Caki2 (cell line): ENCODE results near the gene NTM. TPM values are rescaled to one million over a fixed set of nuclear protein-coding genes. Genes with fewer than 3 reads are reported as not detected.
"Not testable (repeated sequence)": the region's sequence is repeated elsewhere in the genome, so short reads cannot be mapped to it uniquely, and the experiment has no call there.

Experiments
- DNase-seq: peaks from one replicate; pipeline ENCODE4 v3.0.0-alpha.2; 2015; ENCODE audit warnings: low read depth
- in situ Hi-C: cut with HindIII; loops from 2 replicates; pipeline ENCODE4 v1.10.0; 2016; ENCODE audit warnings: low sequenced_read_pairs, low pct_unique_long_range_greater_than_20kb, mixed read lengths
- total RNA-seq: library from RNA; depleted of rRNA; stranded (reverse); fragments of >200 nt; shearing (Covaris generic); gene quantifications from 2 replicates; pipeline ENCODE4 v1.2.3, GENCODE V29; 2014; ENCODE audit warnings: low replicate concordance

The NTM gene
- total RNA-seq, 1 experiment from 2014 or later = not detected

DNA sequence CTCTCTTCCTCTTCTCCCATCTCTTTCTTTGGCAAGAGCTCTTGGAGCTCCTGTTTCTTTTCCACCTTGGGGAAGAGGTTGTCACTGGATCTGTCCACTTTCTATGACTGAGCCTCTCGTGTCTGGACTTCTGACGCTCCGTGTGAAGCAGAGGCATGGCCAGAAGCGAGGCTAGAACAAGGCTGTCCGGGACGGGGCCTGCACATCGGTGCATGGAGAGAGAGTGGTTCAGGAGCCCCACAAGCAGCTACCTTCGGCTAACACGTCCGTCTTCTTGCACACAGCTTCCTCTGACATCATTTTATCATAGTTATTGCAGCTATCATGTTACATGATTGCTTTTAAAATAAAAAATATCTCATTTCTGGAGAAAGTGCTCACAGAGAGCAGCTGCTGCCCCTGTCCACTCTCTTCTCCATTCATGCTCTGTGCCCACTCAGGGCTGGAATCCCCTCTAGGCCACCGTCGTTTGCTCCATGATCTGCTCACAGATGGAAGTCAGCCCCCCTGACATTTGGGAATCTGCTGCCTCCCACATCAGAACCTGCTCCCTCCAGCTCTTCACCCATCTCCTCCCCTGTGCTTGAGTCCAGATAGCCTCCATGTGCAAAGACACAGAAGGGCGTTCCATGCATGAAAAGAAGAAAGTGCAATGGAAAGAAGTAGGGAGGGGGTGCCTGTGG, 308.4 kb downstream of the NTM start:
- in situ Hi-C loops = no loop called here
- DNase-seq = no peak

DNA sequence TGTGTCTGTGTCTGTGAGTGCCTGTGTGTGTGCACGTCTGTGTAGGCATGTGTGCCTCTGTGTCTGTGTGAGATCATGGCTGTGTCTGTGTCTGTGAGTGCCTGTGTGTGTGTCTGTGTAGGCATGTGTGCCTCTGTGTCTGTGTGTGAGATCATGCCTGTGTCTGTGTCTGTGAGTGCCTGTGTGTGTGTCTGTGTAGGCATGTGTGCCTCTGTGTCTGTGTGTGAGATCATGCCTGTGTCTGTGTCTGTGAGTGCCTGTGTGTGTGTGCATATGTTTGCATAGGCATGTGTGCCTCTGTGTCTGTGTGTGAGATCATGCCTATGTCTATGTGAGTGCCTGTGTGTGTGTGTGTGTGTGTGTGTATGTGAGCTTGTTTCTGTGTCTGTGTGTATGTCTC, 310.0 kb downstream of the NTM start:
- DNase-seq, in situ Hi-C loops: not testable (repeated sequence)

DNA sequence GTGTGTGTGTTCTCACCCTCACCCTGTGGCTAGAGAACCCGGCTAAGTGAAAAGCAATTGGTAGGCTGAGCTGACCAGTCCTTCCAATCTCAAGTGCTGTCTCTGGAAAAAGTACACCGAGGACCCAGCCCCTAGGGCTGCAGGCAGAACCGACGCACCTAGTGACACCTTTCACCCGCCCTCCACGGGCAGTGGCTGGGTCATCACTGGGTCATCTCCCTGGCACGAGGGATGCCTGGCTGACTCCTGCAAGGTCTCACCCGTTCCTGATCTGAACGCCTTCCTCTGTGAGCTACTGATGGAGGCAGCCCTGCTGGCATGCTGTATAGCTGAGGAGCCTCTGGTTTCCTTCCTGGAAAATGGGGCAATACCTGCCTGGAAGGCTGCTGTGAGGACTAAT, 311.5 kb downstream of the NTM start:
- no peak for DNase-seq
- in situ Hi-C loops = no loop called here

DNA sequence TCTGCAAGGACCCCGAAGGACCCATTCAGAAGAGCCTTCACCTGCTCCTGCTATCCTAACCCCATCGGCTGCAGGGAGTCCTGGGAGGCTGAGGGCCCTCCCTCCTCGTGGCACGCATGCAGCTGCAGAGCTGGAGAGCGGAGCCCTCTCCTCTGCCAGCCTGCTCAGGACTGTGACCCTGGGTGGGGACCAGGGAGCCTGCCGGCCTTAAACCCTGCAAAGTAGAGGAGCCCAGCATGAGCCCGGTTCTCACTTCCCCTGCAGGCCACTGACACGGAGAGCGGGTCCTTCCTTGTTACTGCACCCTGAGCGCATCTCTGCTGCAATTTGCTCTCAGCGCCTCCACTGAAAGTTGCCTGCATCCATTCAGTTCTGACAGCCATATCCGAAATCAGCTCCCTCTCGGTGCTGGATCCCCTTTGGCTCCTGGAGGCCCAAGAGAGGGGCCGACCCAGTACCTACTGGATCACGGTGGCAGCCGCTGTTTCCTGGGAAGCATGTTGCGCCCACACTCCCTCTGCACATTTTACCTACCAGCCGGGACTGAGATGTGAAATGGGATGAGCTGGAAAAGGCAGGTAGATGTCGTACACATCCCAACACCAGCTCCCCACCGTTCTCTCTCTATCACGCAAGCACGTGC, 312.1 kb downstream of the NTM start:
- in situ Hi-C loops = no loop called here

DNA sequence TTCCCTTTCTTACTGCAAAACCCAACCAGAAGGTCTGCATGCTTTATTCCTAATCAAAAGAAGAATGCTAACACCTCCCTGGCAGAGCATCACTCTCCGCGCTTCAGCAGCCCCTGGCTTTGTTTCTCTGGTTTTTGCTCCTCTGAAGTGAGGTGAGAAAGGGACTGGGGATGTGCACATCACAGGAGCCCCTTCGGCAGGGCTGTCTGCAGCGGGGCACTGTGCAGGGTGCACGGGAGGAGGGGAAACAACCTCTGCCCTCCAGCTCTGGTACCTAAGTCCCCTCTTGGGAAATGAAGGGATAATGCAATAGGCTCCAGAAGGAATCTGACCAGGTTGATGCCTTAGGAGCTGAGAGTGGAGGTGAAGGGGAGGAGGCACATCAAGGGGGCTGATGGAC, 312.7 kb downstream of the NTM start:
- in situ Hi-C loops = no loop called here
- no peak for DNase-seq

More for the DNA sequence above, 312.1 kb downstream of the NTM start:
- DNase-seq = no peak

DNA sequence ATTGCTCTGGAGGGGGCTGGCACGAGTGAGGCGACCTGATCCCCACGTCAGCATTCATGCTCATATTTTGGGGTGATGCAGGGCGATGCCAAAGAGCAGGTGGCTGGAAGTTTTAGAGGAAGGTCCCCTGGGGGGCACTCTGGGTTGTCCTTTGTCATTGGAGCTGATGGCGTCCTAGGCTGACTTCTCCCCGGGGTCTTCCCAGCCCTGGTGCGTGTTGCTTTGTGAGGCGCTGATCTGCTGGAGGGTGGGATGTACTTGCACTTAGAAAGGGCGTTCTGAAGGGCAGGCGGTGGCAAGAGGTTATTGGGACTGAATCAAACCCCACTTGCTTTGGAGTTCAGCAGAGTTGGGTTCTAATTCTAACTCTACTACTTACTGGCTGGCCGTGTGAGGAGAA, 313.3 kb downstream of the NTM start:
- no peak for DNase-seq
- in situ Hi-C loops = no loop called here

DNA sequence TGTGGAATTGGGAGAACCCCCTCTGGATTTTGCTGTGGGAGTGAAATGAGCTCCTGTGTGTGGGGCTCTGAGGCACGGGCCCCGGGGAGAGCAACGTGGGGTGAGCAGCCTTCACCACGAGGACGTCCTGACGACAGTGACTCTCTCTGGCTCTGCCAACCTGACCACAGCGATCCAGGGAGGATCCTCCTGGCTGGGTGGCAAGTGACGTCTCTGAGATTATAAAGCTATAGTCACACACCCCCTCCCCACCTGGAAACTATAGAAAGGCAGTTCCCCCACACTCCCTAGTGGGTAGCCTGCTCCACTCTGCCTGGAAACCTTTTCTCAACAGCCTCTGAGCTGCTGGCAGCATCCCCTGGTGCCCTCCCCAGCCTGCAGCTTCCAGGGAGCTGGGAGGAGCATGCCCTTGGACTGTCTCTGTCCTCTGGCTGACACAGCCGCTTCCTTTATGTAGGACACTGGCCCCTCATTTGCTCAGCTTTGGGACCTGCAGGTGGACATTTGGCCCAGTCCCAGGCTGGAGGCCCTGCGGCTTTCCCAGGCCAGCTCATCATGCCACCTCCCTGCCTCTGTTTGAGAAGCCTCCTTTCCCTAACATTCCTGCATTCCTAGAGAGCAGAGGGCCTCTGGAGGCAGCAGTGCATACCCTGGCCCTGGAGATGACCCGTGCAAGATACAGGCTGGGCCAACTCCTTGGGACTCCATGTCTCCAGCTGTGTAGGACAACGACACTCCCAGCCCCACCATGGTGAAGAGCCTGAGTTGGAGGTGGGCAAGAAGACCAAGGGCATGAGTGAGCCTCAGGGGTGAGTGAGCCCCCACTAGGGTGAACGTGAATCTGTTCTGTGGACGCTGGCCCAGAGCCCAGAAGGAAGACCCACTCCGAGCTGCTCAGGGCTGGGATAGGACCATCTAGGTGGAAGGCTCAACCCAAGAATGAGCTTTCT, 314.0 kb downstream of the NTM start:
- in situ Hi-C loops = no loop called here

DNA sequence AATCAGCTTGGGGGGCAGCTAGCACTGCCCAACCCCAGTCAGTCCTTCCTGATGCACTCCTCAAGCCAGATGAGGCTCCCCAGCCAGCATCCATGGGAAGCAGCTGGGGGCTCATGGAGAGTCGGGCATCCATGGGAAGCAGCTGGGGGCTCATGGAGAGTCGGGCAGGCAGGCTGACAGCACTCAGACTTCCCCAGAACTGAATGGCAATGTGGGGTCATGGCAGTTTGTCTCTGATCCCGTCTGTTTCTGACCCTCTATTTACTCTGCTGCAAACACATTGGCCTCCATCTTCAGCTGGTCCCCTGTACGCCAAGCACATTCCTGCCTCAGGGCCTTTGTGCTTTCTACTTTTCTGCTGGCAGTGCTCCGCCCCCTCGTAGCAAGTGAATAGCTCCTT, 314.8 kb downstream of the NTM start:
- in situ Hi-C loops = no loop called here

More for the DNA sequence above, 314.0 kb downstream of the NTM start:
- DNase-seq = no peak

DNA sequence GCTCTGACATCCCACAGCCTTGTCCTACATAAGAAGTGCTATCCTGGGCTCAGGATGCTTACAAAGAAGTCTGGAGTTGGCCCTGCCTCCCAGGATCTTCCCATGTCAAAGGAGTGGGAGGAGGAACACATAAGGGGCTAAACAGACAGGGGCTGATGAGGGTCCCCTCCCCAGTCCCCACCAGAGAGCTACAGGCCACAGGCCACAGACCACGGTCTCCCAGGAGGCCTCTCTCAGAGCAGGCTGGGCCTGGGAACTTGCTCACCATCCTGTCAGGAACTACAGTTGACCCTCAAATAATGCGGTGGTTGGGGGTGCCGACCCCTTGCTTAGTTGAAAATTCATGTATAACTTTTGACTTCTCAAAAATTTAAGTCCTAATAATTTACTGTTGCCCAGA, 315.5 kb downstream of the NTM start:
- no peak for DNase-seq
- in situ Hi-C loops = no loop called here

More for the DNA sequence above, 314.8 kb downstream of the NTM start:
- no peak for DNase-seq

DNA sequence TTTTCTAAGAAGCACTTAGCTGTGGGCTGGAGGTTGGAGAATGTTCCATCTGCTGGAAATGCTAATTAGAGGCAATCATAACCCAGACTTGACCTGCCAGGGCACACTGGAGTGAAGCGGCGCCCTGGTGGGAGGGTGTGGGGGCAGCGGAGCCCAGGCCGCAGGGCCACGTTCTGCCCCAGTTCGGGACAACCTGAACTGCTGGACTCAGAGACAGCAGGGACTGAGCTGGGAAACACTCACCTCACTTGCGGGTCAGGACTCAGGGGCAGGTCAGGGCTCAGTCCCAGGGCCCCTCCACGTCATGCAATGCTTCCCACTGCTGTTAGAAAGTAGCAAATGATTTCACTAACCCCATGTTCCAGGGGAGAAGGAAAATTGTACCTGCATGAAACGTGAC, 316.4 kb downstream of the NTM start:
- in situ Hi-C loops = no loop called here

DNA sequence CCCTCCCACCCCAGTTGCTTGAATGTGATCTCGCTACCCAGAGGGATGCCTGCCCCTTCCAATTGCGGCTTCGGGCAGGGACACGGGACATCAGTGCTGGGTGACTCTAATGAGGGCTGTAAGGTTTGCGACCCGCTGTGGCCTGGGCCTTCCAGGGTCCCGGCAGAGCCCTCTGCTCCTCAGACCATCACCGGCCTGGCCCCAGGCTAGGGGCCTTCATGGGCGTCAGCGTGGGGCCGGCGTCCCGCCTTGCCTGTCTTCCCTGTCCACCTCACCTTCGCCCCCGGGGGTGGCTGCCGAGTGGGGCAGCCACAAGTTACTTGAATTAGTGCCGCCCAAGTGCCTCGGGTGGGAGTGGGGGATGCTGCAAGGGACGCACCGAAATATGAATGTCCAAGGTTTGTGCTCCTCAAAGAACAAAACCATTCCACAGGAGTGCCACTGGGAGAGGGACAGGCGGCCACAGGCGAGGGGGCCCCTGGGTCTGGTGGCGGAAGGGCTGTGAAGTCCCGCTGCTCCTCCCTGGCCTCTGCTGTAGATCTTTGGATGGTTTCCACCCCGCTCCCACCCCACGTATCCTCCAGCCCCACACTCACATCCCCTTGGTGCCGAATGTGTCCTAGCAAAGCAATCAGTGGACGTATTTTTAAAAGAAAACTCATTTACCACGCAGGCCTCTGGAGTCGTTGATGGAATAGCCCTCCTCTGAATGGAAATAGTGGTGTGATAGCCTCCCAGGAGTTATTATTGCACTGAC, 317.1 kb downstream of the NTM start:
- in situ Hi-C loops = no loop called here
- no peak for DNase-seq

More for the DNA sequence above, 316.4 kb downstream of the NTM start:
- no peak for DNase-seq

DNA sequence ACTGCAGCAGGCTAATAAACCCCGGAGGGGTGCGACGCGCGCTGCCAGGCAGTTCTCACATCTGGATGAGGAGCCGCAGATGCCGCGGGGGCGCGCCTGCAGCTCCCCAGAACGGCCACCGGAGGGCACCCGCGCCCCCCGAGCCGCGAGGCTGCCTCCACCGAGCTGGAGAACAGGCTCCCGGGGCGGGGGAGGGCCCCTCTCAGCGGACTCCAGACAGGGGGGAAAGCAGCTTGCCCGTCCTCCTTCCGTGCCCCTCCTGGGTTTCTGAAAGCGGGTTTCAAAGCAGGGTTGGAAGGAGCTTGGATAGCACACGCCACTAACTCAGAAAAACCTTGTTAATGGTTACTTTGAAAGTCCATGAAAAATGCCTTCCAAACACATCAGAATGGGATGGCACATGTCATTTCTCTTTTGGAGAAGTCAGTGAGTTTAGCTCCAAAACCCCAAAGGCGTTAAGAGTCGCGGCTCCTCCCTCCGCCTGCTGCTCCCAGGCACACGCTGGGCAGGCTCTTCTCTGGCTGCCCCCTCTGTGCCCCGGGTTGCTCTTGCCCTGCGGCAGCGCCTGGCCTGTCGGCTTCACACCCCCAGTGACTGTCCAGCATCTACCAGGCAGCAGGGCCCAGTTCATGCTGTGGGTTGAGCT, 317.8 kb downstream of the NTM start:
- in situ Hi-C loops = no loop called here
- DNase-seq = no peak

DNA sequence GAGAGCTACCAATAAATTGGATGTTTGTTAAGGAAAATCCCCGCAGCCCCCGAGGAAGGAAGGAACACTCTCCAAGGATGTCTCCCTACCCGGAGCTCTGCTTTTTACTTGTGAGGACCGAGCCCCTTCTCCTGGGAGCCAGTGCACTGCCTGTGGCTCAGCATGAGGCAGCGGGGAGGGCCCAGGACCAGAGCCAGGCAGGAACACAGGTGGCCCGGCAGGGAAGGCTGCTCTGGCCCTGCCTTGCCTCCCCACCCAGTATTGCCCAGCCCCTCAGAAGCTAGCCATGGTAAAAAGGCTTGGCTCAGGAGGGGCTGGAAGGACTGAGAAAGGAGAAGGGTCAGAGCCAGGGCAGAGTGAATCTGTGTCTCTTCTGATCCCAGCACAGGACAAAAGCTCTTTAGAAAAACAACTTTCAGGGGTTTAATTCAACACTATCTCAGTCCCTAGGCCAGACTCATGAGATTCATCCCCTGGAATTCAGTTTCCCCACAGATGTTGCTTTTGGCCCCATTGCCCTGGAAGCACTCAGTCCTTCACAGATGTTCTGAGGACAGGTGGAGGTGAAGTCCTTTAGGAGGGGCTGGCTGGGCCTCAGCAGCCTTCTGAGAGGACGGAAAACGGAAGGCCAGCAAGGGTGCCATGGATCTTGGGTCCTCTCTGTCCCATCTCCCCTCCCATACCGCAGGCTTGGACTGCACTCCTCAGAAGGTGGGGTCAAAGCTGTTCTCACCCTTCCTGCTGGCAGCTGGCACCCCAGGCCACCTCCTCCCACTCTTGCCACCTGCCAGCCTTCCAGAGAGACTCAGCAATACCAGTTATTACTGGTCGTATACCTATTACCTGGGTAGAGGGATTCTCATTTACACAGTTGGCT, 318.9 kb downstream of the NTM start:
- DNase-seq = no peak
- in situ Hi-C loops = no loop called here

DNA sequence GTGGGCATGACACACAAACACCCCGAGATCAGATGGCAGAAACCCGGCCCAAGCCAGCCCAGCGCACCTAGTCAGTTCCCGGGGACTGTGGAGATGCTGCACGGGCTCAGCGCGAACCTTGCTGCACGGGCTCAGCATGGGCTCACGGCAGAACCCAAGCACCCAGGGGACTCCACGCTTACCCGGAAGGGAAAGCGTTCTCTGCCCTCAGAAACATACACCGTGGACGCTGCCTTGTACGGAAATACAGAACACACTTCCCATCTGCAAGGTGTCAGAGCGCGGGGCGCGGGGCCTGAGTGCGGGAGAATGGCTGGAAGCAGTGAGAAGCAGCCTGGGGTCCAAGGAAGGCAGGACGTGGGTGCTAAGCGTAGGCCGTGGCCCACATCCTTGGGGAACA, 319.9 kb downstream of the NTM start:
- no peak for DNase-seq
- in situ Hi-C loops = no loop called here

DNA sequence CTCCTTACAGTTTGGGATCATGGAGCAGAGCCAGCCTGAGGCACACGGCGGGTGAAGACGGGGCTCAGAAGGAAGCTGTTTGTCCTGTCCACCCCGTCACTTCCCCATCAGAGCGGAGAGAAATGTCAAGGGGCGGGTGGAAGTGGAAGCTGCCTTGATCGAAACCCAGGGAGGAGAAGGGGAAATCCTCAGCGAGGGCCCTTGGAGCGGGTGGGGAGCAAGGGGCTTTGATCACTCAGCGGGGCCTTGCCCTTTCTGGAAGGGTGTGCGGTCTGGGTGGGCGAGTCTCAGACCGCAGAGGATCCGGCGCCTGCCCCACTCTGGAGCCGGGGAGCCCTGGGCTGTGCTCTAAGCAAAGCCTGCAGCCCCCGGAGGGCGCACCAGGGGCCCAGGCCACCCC, 320.4 kb downstream of the NTM start:
- no peak for DNase-seq
- in situ Hi-C loops = no loop called here

DNA sequence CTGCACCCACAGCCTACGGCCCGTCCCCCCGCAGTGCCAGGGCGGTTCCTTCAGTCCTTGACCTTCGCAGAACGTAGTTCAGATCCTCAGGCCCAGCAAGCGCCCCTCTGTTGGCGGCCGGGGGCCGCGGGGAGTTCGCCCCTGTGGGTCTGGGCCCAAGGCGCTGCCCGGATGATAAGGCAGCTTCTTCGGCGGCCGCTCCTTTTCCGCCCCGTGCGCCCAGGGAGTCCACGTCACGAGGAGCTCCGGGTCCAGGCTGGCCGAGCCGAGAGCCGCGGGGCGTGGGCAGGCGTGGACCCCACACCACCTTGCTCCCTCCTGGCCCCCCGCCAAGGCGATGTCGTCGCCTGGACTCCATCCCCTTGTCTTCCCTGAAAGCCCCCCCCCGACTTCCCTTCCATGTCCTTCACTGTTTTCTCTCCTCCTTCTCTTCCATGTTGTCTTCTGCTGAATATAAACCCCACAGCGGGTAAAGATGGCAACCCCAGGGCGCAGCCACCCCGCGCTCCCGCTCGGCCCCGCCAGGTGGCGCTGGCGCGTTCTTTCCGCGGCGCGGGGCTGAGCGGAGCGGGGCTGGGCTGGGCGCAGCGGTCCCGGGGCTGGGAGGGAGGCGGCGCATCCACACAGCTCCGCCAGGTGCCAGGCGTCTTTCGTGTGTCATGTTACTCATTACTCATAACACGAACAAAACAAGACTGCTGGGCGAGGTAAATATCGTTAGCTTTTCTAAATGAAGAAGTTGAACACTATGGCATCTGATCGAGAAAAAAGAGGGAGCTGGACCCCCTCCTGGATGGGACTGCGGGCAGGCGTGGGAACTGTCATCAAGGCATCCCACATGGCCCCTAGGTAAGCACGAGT, 321.0 kb downstream of the NTM start:
- in situ Hi-C loops = no loop called here
- peak; percentile 27 for DNase-seq
